ENCODE data around the gene STK10. TPM values are rescaled to one million over a fixed set of nuclear protein-coding genes. Genes with fewer than 3 reads are reported as not detected.

The STK10 gene
- total and polyA plus RNA-seq, 4 donors = 17.2 to 65.4 (median 43.6) TPM

- no peak for ATAC-seq (ENCODE audit: insufficient read depth, low FRiP score)
- peaks cover 0 to 25% (median 8%) of the 10 kb centered on the region in 5 donors for H3K4me1 ChIP-seq (ENCODE audit: control insufficient read depth in 5 of 5, insufficient read depth in 5 of 5, low read length in 5 of 5)
- TF ChIP-seq CTCF (IDR thresholded peaks at IDR 0.05; ENCODE audit: control extremely low read depth, extremely low read depth) = no peak
Observed at GRCh38 chr5:172008689-172009141, 179.3 kb downstream of the STK10 start.

DNA sequence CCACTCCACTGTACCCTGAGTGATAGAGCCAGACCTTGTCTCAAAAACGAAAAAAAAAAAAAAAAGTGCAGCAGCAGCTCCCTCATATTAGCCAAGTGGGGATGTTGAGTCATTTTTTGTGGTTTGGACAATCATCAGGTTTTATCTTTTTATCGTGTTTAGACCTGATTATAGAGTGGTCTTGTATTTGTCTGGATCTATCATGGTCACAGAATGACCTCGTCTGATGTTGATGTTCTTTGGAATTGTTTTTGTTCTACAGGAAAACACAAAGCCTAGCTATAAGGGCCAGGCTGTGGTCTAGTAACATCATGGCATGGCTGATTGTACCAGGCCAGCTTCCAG is 179.9 kb downstream of the STK10 start:
- WGBS, 2 donors = 42 to 43% methylated on average over 3 of the region's 3 CpGs
- H3K36me3 ChIP-seq (ENCODE audit: control insufficient read depth in 4 of 4, insufficient read depth in 4 of 4, low read length in 4 of 4) = no peaks in the 10 kb centered on the region
- TF ChIP-seq CTCF (IDR thresholded peaks at IDR 0.05; ENCODE audit: control extremely low read depth, extremely low read depth) = no peak
- ATAC-seq (ENCODE audit: insufficient read depth, low FRiP score) (no peak), DNase-seq (no peak)
- peaks cover 0 to 31% (median 8%) of the 10 kb centered on the region in 5 donors for H3K4me1 ChIP-seq (ENCODE audit: control insufficient read depth in 5 of 5, insufficient read depth in 5 of 5, low read length in 5 of 5)
- H3K9ac ChIP-seq (ENCODE audit: insufficient read depth in 1 of 2, low read length in 2 of 2) = no peak overlapping the region
- H3K9me3 ChIP-seq (ENCODE audit: control insufficient read depth in 4 of 4, insufficient read depth in 3 of 4, low read length in 3 of 4) = no peaks in the 10 kb centered on the region
- no peak overlapping the region for H3K27ac ChIP-seq (ENCODE audit: low read depth in 1 of 2, low read length in 1 of 2)
- no peak overlapping the region for H3K4me3 ChIP-seq
- no peaks in the 10 kb centered on the region for H3K27me3 ChIP-seq (ENCODE audit: control insufficient read depth in 3 of 3, insufficient read depth in 3 of 3, low read length in 2 of 3)

More at GRCh38 chr5:172008689-172009141, 179.3 kb downstream of the STK10 start:
- Histone ChIP-seq H3K4me3 (no peak overlapping the region), H3K36me3 (ENCODE audit: control insufficient read depth in 4 of 4, insufficient read depth in 4 of 4, low read length in 4 of 4) (no peaks in the 10 kb centered on the region), H3K27ac (ENCODE audit: low read depth in 1 of 2, low read length in 1 of 2) (no peak overlapping the region), H3K9ac (ENCODE audit: insufficient read depth in 1 of 2, low read length in 2 of 2) (no peak overlapping the region), H3K9me3 (ENCODE audit: control insufficient read depth in 4 of 4, insufficient read depth in 3 of 4, low read length in 3 of 4) (no peaks in the 10 kb centered on the region), H3K27me3 (ENCODE audit: control insufficient read depth in 3 of 3, insufficient read depth in 3 of 3, low read length in 2 of 3) (no peaks in the 10 kb centered on the region)
- no peak for DNase-seq
- WGBS, 2 donors = 70 to 80% methylated on average over 6 of the region's 6 CpGs

DNA sequence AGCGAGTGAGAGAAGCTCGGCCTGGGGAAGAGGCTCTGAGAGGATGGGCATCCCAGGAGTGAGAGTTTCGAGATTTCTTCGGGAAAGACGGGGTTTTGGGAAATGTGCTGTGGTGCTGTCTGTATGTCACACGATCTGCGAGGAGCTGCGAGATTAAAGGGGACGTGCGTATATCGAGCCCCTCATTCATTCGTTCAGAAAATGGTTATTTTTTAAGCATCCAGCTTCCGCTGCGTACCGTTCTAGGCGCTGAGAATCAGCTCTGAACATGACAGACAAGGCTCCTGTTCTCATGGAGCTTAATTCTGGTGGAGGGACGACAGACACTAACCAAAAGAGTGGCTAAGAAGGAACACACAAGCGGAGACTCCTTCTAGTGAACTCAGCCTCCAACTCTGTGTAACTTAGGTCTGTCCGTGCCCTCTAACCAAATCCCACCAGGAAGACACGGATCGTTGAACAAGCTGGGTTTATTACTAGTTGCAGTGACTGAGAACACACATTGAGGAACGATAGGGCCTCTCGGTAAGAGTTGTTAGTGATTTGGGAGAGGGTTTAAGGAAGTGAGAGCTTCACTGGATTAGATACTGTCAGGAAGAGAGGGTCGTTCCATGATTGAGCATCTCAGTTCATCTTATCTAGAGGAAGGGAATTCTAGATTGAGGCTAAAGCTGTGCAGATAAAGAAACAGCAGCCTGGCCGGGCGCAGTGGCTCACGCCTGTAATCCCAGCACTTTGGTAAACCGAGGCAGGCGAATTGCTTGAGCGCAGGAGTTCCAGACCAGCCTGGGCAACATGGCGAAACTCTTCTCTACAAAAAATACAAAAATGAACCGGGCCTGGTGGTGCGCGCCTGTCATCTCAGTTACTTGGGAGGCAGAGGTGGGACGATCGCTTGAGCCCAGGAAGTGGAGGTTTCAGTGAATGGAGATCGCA is 180.6 kb downstream of the STK10 start:
- 27 to 29% methylated on average over 37 of the region's 37 CpGs for WGBS, 2 donors
- peaks cover 0 to 2% (median 0%) of the 10 kb centered on the region in 4 donors for H3K36me3 ChIP-seq (ENCODE audit: control insufficient read depth in 4 of 4, insufficient read depth in 4 of 4, low read length in 4 of 4)
- H3K4me1 ChIP-seq (ENCODE audit: control insufficient read depth in 5 of 5, insufficient read depth in 5 of 5, low read length in 5 of 5) = peaks cover 2 to 31% (median 8%) of the 10 kb centered on the region in 5 donors
- peak overlapping the region; percentile 88 to 98 for H3K27ac ChIP-seq (ENCODE audit: low read depth in 1 of 2, low read length in 1 of 2)
- ATAC-seq (ENCODE audit: insufficient read depth, low FRiP score) (peak; percentile 5), DNase-seq (peak in 1 of 3 donors; percentile 48)
- peak overlapping the region; percentile 57 for H3K4me3 ChIP-seq
- TF ChIP-seq CTCF (IDR thresholded peaks at IDR 0.05; ENCODE audit: control extremely low read depth, extremely low read depth) = no peak
- no peaks in the 10 kb centered on the region for H3K27me3 ChIP-seq (ENCODE audit: control insufficient read depth in 3 of 3, insufficient read depth in 3 of 3, low read length in 2 of 3)
- H3K9ac ChIP-seq (ENCODE audit: insufficient read depth in 1 of 2, low read length in 2 of 2) = peak overlapping the region; percentile 76 to 84
- H3K9me3 ChIP-seq (ENCODE audit: control insufficient read depth in 4 of 4, insufficient read depth in 3 of 4, low read length in 3 of 4) = no peaks in the 10 kb centered on the region
